DMS 273 (cell line): ENCODE measurements around the gene LINGO3.

ENCODE experiments used
- DNase-seq: peaks from one replicate; lab custom pipeline; 2025; ENCODE audit not compliant: unreplicated experiment; lab: John Stamatoyannopoulos, UW

LINGO3 gene

DNA sequence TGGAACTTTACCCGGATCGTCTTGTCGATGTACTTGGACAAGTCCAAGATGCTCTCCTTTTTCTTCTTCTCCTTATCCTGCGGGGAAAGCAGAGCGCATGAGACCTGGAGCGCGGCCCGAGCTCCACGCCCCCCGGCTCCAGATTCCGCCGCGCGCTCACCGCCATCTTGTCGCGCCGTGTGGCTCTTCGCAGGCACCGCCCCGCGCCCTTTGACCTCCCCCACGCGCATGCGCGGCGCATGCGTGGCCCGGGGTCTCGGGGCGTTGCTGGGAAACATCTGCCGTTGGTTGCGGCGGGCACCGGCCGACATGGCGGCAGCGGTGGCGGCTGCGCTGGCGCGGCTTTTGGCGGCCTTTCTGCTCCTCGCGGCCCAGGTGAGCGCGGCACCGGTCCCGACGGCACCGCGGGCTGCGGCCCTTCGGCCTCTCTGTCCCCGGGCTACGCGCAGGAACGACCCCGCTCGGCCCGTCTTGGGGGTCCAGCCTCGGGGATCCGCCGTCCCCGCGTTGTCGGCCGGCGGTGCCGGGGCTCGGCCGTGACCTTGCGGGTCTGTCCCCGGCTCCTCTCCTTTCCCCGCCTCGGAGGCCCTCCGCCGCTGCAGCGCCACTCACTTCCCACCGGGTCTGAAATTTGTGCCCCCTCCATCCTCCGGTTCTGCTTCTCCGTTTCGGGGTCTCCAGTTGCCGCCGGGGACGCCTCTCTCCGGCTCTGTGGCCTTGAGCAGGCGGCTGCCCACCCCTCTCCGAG is 20.6 kb upstream of the LINGO3 start, which contains the start of the genes LSM7 and SPPL2B:
Gene LSM7, minus strand, starts transcription at position 186 of the 748 bp plus-strand sequence. Its CDS starts 20 bp downstream, at position 166.
Gene SPPL2B, plus strand, starts transcription at position 284 of the 748 bp plus-strand sequence. Its CDS starts 26 bp downstream, at position 310.
- DNase-seq = peak; percentile 97

DNA sequence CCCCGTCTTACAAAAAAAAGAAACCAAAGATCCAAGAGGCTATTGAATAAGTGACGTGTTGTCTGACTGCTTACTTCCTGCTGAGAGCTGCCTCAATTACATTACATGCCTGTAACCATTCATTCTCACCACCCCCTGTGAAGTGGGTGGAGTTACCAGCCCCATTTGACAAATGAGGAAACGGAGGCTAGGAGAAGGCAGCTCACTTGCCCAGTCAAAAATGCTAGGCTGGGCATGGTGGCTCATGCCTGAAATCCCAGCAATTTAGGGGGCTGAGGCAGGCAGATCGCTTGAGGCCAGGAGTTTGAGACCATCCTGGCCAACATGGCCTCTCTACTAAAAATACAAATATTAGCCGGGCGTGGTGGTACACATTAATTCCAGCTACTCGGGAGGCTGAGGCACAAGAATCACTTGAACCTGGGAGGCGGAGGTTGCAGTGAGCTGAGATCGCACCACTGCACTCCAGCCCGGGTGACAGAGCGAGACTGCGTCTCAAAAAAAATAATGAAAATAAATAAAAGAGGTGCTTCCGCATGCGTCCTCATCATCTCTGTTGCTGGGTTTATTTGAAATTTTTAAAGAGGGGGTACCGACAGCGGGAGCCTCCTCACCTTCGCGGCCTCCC is 19.9 kb upstream of the LINGO3 start:
- peak; percentile 76 for DNase-seq

DNA sequence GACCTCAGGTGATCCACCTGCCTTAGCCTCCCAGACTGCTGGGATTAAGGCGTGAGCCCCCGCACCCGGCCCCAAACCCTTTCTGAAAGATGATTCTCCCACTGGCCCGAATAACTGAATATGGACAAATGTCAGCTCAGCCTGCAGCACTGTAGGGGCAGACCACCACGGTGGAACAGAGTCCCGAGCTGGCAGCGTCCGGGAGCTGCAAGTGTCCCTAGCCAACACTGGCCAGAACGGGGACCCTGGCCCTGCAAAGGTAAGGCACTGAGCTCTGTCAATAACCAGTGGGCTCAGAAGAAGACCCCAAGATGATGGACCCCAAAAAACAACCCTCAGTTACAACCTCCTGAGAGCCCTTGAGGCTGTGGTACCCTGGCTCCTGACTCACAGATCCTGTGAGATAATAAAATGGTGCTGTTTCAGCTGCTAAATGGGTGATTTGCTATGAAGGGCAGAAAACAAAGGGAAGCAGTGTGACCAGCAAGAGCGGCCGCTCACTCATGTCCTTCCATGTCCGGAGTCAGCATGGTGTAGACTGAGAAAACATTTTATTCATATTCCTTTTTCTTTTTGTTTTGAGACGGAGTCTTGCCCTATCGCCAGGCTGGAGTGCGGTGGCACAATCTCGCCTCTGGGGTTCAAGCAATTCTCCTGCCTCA is 18.9 kb upstream of the LINGO3 start:
- no peak for DNase-seq

DNA sequence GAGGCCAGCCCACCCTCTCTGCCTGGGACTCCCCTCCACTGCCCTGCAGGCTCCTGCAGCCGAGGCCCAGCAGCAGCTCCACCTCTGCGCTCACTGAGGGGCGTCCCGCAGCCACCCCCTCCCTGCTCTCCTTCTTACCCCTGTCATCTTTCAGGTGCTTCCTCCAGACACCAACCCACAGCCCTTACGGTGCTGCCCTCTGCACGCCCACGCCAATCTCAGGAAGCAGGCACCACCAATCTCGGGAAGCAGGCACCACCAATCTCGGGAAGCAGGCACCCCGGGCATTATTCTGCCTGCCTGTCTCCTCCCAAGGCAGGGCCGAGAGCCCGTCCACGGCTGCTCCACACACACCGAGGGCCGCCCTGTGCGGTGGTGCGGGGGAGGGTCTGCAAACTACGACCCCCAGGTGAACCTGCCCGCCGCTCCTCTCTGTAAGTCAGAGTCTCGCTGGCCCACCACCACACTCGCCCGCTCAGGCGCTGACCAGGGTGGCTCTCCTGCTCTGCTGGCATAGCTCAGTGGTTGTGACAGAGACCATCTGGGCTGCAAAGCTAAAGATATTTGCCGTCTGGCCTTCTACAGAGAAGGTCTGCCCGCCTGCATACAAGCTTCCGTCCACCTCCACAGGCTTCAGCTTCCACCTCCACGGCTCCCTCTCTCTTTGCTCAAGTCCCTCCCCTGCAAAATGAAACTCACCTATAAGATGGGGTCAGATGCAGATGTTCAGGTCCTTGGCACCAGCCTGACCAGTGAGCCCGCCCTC is 17.5 kb upstream of the LINGO3 start:
- no peak for DNase-seq

DNA sequence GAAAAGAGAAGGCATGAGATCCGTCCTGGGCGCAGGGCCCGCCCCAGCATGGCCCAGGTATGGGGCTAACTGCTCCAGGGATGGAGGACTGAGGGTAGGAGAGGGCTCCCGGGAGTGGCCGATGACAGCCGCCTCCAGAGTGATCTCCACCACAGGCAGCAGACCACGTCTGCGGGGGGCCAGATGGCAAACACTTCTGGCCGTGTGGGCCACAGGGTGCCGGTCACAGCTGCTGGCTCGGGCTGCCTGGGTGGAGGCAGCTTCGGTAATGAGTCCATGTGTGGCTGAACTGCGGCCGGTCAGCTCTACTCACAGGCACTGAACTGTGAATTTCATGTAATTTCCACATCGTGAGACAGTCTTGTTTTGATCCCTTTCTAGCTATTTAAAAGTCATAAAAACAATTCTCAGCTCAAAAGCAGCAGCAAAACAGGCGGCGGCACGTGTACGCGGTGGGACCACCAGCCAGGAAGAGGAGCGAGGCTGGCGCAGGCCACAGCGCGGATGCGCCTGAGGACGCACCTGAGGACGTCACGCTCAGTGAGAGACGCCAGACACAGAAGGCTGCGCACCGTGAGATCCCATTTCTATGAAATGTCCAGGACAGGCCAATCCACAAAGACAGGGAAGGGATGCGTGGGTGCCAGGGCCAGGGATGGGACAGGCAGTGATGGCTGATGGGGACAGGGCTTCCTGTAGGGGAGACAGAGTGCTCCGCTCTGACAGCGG is 16.4 kb upstream of the LINGO3 start:
- peak; percentile 62 for DNase-seq

DNA sequence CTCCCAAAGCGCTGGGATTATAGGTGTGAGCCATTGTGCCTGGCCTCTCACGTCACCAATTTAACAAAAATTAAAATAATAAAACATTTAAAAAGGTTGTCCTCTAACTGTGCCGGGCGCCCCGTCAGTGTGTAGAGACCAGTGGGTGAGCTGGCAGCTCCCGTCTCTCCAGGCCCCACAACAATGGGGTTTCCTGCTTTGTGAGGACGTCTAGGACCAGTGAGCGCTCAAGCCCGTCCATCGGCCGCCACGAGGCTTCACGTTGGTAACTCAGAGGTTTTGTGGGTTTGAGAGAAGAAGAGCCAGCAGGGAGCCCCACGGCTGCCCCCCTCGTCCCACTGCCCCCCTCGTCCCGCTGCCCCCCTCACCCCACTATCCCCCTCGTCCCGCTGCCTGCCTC is 15.8 kb upstream of the LINGO3 start:
- no peak for DNase-seq

DNA sequence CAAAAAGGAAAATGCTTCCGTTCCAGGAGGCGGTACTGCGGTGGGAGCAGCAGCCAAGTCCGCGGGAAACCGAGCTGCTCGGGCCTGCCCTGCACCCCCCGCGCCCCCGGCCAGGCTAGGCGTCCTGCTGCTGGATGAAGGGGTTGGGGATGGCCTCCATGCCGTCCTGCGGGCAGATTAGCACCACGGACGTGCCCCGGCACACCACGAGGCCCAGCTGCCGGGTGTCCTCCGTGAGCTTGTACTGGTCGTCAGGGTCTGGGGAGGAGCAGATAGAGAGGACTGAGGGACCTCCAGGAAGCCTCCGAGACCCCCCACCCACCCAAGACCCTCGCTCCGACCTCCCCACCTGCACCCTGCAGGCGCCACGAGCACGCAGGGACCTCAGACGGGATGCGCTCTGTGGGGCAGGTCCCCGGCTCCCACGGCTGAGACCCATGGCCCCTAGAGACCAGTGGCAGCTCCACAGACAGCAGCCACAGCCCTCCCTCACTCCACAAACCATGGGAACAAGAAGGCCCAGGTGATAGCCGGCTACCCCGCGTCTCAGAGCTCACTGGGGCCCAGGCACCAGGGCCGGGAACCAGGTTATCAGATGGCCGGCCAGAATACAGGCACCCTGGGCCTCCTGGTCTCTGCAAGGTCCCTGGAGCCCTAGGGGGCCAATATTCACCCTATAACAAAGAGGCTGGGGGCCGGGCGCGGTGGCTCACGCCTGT is 13.8 kb upstream of the LINGO3 start:
- DNase-seq = no peak

DNA sequence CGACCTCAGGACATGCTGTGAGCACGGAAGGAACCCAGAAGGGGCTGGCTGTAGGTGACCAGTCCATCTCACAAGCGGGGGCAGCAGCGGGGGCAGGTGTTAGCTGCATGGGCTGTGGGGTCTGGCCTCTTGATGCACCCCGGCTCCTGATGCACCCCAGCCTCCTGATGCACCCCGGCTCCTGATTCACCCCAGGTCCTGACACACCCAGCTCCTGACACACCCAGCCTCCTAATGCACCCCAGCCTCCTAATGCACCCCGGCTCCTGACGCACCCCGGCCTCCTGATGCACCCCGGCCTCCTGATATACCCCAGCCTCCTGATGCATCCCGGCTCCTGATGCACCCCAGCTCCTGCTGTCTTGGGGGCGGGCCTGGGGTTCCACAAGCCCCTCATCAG is 13.0 kb upstream of the LINGO3 start:
- no peak for DNase-seq

DNA sequence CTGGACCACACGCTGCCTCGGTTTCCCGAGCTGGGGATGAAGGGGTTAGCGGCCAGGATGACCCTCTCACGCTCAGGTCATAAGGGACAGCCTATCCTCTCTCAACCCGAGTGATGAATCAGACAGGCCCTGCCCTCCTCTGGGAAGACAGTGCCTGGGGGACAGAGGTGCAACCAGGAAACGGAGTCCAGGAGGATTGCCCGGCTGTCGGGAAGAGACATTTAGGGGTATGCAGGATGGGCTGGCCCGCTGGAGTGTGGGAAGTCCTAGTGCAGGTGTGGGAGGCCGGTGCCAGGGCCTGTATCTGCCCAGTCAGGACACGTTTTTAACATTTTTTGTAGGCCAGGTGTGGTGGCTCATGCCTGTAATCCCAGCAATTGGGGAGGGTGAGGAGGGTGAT is 12.1 kb upstream of the LINGO3 start:
- DNase-seq = no peak

DNA sequence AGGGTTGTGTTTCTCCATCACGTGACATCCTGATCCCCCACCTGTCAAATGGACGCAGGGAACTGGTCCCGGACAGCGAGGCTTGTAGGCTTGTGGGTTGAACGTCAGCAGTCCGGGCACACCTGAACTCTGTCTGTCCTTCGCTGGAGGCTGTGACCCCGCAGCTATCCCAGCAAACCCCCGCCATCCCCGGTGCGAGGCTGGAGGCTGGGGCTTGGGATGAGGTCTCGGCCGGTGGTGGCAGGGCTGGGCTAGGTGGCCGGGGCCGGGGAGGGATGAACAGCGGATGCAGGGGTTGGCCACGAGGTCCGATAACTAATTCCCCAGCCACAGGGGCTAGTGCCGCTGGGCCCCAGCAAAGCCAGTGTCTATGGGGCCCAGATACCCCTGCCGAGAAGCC is 11.6 kb upstream of the LINGO3 start:
- no peak for DNase-seq

DNA sequence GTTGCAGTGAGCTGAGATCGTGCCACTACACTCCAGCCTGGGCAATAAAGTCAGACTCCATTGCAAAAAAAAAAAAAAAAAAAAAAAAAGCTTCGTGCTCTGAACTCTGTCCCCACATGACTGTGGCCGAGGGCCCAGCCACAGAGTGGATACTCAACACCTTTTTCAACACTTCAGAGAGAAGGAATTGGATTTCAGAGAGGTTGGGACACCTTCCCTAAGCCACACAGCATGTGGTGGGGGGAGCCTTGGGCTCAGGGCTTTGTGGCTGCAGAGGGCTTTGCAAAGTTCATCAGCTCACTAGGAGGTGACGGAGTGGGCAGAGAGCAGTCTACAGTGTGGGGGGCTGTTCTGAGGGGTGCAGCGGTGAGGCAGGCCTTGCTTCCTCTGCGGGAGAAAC is 11.0 kb upstream of the LINGO3 start:
- no peak for DNase-seq

DNA sequence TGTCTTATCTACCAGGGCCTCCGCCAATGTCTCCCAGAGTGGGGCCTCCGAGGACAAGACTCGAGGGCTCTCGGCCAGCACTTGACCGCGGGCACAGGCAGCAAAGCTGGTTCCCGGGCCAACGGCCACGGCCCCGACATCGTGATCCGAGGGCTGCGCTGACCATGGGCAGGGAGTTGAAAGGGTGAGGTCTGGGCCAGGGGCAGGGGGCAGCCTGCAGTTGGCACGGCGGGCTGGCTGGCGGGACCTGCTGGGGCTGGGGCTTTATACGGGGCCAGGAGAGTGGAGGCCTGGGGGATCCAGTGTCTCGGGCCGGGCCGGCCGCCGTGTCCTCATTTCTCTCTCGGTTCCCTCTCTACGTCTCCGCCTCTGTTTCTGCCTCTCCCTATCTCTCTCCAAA is 9.8 kb upstream of the LINGO3 start:
- DNase-seq = no peak

DNA sequence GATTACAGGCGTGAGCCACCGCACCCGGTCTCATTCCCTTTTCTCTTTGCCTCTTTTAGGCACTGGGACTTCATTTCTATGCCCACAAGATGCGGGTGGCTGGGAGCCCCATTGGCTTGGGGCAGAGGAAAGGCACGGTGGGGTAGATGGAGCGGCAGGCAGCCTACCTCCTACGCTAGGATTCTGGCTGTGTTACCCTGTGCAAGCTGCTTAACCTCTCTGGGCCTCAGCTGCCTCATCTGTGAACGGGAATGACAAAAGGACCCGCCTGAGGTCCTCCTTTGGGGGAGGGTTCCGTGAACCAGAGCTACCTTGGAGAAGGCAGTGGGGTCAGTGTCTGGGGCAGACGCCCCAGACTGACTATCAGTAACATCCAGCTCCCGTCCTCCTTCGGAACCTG is 9.3 kb upstream of the LINGO3 start:
- no peak for DNase-seq

DNA sequence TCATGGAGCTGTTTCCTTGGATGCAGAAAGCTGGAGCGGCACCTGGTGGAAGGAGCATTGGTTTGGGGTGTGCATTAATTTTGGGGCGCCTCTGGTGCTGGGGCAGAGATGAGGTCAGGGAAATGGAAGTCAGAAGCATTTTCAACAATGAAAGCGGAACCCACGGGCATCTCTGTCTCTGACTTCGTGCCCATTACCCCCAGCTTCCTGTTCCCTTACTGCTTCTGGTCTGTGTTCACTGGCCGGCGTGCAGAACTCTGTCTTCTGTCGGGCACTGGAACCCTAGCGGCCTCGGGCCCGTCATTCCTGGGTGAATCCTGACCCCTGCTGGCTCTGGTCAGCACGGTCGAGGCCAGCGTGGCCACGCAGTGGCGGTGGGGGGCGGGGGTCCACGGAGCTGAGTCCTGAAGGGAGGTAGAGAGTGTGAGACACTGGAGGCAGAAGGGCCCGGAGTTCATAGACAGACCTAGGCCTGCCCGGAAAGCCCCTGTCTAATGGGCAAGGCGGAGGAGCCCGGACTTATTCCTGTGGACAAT is 7.9 kb upstream of the LINGO3 start:
- peak; percentile 69 for DNase-seq

DNA sequence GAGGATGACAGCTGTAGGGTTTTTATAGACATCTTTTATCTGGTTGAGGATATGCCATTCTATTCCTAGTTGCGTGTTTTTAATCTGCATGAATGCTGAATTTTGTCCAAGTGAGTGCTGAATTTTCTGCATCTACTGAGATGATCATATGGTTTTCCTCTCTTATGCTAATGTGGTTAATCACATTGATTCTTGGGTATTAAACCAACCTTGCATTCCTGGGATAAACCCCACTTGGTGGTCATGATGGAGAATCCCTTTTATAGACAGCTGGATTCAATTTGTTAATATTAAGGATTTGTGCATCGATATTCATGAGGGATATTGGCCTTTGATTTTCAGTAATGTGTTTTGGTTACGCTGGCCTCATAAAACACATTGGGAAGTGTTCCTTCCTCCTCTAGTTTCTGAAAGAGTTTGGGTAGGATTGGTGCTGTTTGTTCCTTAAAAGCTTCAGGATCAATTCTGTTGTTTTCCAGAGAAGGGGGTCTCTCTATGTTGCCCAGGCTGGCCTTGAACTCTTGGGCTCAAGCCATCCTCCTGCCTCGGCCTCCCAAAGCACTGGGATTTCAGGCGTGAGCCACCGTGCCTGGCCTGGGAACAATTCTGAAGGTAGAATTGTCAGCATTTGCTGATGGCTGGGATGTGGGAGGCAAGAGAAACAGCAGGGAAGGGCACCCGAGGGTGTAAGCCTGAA is 7.3 kb upstream of the LINGO3 start:
- no peak for DNase-seq

DNA sequence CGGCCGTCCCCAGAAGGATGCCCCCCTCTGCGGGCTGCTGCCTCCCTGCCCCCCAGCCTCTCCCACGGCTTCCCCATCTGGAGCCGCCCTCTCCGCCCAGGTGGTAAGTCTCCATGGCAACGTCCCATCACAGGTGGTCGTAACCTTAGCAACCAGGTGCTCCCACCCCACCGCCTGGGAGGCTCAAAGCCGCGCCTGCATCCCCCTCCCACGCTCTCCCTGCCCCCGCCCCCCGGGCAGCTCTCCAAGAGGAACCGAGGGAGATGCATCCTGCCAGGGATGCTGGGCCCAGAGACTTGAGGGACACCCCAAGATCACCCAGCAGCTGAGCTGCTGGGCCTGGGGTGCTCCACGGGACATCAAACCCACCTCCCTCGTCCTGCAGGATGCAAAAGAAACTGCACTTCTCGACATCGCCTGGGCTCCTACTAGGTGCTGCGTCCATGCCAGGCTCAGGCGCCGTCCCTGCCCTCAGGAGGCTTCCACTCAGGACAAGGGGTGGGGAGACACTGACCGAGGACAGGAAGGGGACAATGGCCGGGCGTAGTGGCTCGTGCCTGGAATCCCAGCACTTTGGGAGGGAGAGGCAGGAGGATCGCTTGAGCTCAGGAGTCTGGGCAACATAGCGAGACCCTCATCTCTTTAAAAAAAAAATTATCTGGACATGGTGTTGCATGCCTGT is 5.0 kb upstream of the LINGO3 start:
- peak; percentile 62 for DNase-seq

DNA sequence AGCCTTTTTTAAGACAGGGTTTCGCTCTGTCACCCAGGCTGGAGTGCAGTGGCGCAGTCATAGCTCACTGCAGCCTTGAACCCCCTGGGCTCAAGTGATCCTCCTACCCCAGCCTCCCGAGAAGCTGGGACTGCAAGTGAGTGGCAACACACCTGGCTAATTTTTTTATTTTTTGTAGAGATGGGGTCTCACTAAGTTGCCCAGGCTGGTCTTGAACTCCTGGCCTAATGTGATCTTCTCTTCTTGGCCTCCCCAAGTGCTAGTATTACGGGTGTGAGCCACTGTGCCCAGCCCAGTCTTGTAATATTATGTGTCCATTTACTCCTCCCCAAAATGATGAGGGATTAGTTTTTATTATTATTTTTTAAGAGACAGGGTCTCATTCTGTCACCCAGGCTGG is 3.1 kb upstream of the LINGO3 start:
- DNase-seq = no peak

DNA sequence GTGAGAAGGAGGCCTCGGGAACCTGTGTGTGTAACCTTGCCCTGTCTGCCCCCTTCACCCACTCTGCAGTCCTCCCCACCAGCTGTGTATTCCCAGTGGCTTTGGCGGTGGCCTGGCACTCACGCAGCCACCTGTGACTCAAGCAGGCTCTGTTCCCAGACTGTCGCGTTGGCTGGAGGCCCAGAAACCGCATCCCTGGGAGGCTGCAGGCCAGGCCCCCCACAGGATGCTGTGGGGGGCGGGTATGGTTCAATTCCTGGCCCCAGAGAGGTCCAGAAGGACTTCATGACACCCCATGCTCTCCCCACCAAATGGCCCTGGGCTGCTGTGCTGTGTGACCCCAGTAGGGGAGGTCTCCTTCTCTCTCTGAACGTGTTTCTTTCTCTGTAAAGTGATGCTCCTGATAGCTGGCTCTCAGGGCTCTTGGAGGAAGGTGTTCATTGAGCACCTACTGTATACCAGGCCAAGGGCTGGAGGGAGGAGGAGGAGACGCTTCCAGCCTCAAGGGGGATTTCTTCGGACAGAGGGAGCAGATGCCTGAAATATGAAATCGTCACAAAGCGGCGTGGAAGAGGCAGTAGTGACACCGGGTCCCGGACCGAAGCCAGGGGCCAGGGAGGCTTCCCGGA is 1.9 kb upstream of the LINGO3 start:
- DNase-seq = peak; percentile 71
